COR-L47 (cell line): ENCODE results near the gene CCDC91.
"Not testable (repeated sequence)": the region's sequence is repeated elsewhere in the genome, so short reads cannot be mapped to it uniquely, and the experiment has no call there.

Source experiments
- DNase-seq: peaks from one replicate; lab custom pipeline; 2025; lab: John Stamatoyannopoulos, UW

Gene CCDC91

GRCh38 chr12:28459481-28459880 lies 269.2 kb downstream of the CCDC91 start:
- no peak for DNase-seq

GRCh38 chr12:28460420-28461130 lies 270.3 kb downstream of the CCDC91 start:
- no peak for DNase-seq

- no peak for DNase-seq
Measured at GRCh38 chr12:28463396-28463795, 273.1 kb downstream of the CCDC91 start.

GRCh38 chr12:28471762-28472161 lies 281.5 kb downstream of the CCDC91 start:
- not testable (repeated sequence) for DNase-seq

- not testable (repeated sequence) for DNase-seq
Measured at GRCh38 chr12:28476206-28476605, 285.9 kb downstream of the CCDC91 start.

- DNase-seq, result not testable (repeated sequence)
Measured at GRCh38 chr12:28479097-28479496, 288.8 kb downstream of the CCDC91 start.

- DNase-seq, result no peak
Measured at GRCh38 chr12:28479683-28480082, 289.4 kb downstream of the CCDC91 start.

- DNase-seq, result no peak
Measured at GRCh38 chr12:28484156-28484555, 293.9 kb downstream of the CCDC91 start.

- DNase-seq, result no peak
Measured at GRCh38 chr12:28486521-28486920, 296.3 kb downstream of the CCDC91 start.

- no peak for DNase-seq
Measured at GRCh38 chr12:28489246-28489645, 299.0 kb downstream of the CCDC91 start.

- DNase-seq, result no peak
Measured at GRCh38 chr12:28497889-28498411, 307.7 kb downstream of the CCDC91 start.

- no peak for DNase-seq
Measured at GRCh38 chr12:28498850-28499249, 308.6 kb downstream of the CCDC91 start.

- no peak for DNase-seq
Measured at GRCh38 chr12:28500373-28501024, 310.2 kb downstream of the CCDC91 start.

- no peak for DNase-seq
Measured at GRCh38 chr12:28506271-28506670, 316.0 kb downstream of the CCDC91 start.

- DNase-seq, result no peak
Measured at GRCh38 chr12:28507033-28507432, 316.8 kb downstream of the CCDC91 start.

GRCh38 chr12:28507867-28508266 lies 317.6 kb downstream of the CCDC91 start:
- DNase-seq, result no peak

GRCh38 chr12:28512406-28512805 lies 322.1 kb downstream of the CCDC91 start:
- DNase-seq, result no peak

- DNase-seq, result no peak
Measured at GRCh38 chr12:28512876-28513275, 322.6 kb downstream of the CCDC91 start.

- no peak for DNase-seq
Measured at GRCh38 chr12:28513983-28514382, 323.7 kb downstream of the CCDC91 start.

GRCh38 chr12:28517101-28517500 lies 326.8 kb downstream of the CCDC91 start:
- no peak for DNase-seq

- no peak for DNase-seq
Measured at GRCh38 chr12:28527631-28528249, 337.5 kb downstream of the CCDC91 start.

- DNase-seq, result no peak
Measured at GRCh38 chr12:28535216-28535615, 345.0 kb downstream of the CCDC91 start.

- DNase-seq, result no peak
Measured at GRCh38 chr12:28536088-28536487, 345.8 kb downstream of the CCDC91 start.
